DOHH2 (cell line): ENCODE measurements around the gene PRPS1.

Experiments used
- H3F3A ChIP-seq: fragments of 200-600 bp; sonication (generic), shearing (Covaris generic); 2 replicates; pipeline ENCODE4 v1.6.0; 2016; ENCODE audit warnings: antibody characterized with exemption, mild to moderate bottlenecking; ENCODE audit not compliant: control insufficient read depth, insufficient read depth
- H3K27ac ChIP-seq: fragments of 200-600 bp; sonication (generic); 2 replicates; pipeline ENCODE4 v1.5.1; 2014; ENCODE audit warnings: low read depth, mild to moderate bottlenecking, low read length, moderate library complexity
- H3K27me3 ChIP-seq: fragments of 200-600 bp; sonication (generic); 2 replicates; pipeline ENCODE4 v1.6.1; 2014; ENCODE audit warnings: mild to moderate bottlenecking, low read length, mixed read lengths; ENCODE audit not compliant: control insufficient read depth
- H3K36me3 ChIP-seq: fragments of 200-600 bp; sonication (generic); 2 replicates; pipeline ENCODE4 v1.6.1; 2014; ENCODE audit warnings: mild to moderate bottlenecking, low read length, moderate library complexity, mixed read lengths; ENCODE audit not compliant: control insufficient read depth
- H3K4me1 ChIP-seq: fragments of 200-600 bp; sonication (generic); 2 replicates; pipeline ENCODE4 v1.6.1; 2014; ENCODE audit warnings: mild to moderate bottlenecking, low read length, mixed read lengths; ENCODE audit not compliant: control insufficient read depth
- H3K4me2 ChIP-seq: fragments of 200-600 bp; sonication (generic); 2 replicates; pipeline ENCODE4 v1.6.0; 2014; ENCODE audit warnings: mild to moderate bottlenecking, low read length, moderate library complexity
- H3K4me3 ChIP-seq: fragments of 200-600 bp; sonication (generic); 2 replicates; pipeline ENCODE4 v1.5.1; 2014; ENCODE audit warnings: mild to moderate bottlenecking, low read length, mixed read lengths
- H3K79me2 ChIP-seq: fragments of 200-600 bp; sonication (generic); 2 replicates; pipeline ENCODE4 v1.6.1; 2014; ENCODE audit warnings: mild to moderate bottlenecking, low read length, mixed read lengths; ENCODE audit not compliant: control insufficient read depth
- H3K9me2 ChIP-seq: fragments of 200-600 bp; sonication (generic); replicated peaks from 2 replicates; pipeline ENCODE4 v1.6.1; 2014; ENCODE audit warnings: mild to moderate bottlenecking, low read length, mixed read lengths; ENCODE audit not compliant: control insufficient read depth
- H3K9me3 ChIP-seq: fragments of 200-600 bp; sonication (generic); 2 replicates; pipeline ENCODE4 v1.6.1; 2014; ENCODE audit warnings: antibody characterized with exemption, low read length, mixed read lengths; ENCODE audit not compliant: control insufficient read depth, insufficient read depth
- H4K20me1 ChIP-seq: fragments of 200-600 bp; sonication (generic); 2 replicates; pipeline ENCODE4 v1.6.0; 2014; ENCODE audit warnings: low read depth, mild to moderate bottlenecking, antibody characterized with exemption, low read length, moderate library complexity; ENCODE audit not compliant: control insufficient read depth, insufficient read depth
- EZH2phosphoT487 ChIP-seq: fragments of 200-600 bp; sonication (generic); IDR thresholded peaks from 2 replicates; pipeline ENCODE4 v1.6.1; 2017; ENCODE audit warnings: borderline replicate concordance, mild to moderate bottlenecking, antibody characterized with exemption, low read length, moderate library complexity, mixed read lengths
- TF ChIP-seq, protein P1 (sequence below): fragments of 200-600 bp; sonication (generic); IDR thresholded peaks from one replicate; pipeline ENCODE4 v1.5.1; 2014; ENCODE audit warnings: antibody characterized with exemption, mild to moderate bottlenecking, low read depth, low read length; ENCODE audit not compliant: poor library complexity, severe bottlenecking

The PRPS1 gene

DNA sequence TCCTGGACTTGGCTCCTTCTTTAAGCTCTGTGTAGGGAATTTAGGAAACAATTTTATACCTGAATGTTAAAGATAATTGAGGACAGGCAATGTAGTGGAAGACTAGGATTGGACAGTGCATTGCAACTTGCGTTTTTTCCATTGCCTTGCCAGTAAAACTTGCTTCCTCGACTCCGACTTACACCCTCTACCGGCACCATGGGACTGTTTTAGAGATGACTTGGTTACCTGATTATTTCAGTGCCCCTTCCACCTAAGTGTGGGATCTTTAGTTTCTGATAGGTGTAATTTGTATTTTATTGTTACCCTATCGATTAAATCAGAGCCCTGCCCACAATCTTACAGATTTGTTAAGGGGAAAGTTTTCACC, 1.2 kb downstream of the PRPS1 start:
- Histone ChIP-seq H4K20me1 (peaks cover 18% of the 10 kb centered on the region; the same call in 1 of the 2 replicates), H3K27me3 (no peaks in the 10 kb centered on the region), H3K79me2 (peaks cover 60% of the 10 kb centered on the region), H3K4me2 (peak overlapping the region; percentile 77), H3K27ac (no peak overlapping the region), H3K9me2 (no peaks in the 10 kb centered on the region), H3K4me1 (peaks cover 32% of the 10 kb centered on the region), H3F3A (no peaks in the 10 kb centered on the region), H3K9me3 (no peaks in the 10 kb centered on the region), H3K4me3 (peak overlapping the region; percentile 95), H3K36me3 (peaks cover 10% of the 10 kb centered on the region)
- no peak for TF ChIP-seq EZH2phosphoT487
- TF ChIP-seq, protein P1, sequence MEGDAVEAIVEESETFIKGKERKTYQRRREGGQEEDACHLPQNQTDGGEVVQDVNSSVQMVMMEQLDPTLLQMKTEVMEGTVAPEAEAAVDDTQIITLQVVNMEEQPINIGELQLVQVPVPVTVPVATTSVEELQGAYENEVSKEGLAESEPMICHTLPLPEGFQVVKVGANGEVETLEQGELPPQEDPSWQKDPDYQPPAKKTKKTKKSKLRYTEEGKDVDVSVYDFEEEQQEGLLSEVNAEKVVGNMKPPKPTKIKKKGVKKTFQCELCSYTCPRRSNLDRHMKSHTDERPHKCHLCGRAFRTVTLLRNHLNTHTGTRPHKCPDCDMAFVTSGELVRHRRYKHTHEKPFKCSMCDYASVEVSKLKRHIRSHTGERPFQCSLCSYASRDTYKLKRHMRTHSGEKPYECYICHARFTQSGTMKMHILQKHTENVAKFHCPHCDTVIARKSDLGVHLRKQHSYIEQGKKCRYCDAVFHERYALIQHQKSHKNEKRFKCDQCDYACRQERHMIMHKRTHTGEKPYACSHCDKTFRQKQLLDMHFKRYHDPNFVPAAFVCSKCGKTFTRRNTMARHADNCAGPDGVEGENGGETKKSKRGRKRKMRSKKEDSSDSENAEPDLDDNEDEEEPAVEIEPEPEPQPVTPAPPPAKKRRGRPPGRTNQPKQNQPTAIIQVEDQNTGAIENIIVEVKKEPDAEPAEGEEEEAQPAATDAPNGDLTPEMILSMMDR = no peak

DNA sequence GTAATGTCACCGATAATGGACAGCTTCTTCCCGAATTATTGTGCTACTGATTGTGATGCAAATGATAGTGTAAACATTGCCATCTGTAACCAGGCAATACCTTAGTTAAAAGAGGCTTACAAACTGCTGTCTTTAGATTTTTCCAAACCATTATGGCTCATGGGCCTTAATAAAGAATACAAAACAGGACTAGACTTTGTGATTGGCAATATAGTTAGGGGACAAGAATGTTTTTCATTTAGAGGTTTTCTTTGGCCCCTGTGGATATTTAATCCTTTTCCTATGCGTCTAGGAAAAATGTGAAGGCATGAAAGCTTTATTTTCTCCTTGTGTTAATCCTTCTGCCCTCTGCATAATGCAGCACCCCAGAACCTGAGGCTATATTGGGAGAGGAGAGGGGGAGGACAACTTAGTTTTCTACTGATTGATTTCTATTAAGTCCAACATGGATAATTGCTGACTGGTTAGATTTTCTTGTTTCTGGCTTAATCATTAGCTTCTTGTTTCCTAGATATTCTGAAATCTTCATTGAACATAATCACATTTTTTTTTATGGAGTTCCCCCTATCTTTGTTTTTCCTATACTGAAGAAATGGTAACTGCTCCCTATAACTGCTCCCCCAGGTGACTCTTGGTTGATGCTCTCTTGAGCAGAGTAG, 1.9 kb downstream of the PRPS1 start:
- Histone ChIP-seq H3K4me2 (peak overlapping the region; percentile 77), H3K4me3 (peak overlapping the region; percentile 95), H3K79me2 (peaks cover 66% of the 10 kb centered on the region)

DNA sequence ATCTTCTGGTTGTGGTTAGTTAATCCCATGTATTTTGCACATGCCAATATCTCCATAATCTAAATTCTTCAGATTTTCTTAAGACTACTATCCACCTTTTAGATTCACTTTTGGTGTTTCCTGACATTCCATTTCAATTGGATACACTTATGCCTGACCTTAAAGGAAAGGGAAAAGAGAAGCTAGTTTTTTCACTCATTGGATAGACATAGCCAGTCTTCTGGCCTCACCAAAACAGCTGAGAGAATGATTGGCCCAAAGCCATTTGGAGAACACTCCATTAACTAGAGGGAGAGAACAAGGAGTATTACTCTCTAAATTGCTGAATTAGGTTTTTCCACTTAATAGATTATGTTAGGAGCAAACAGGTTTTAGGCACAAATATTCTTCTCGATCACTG, 4.0 kb downstream of the PRPS1 start:
- H3K4me3 ChIP-seq = no peak overlapping the region
- H4K20me1 ChIP-seq = peaks cover 18% of the 10 kb centered on the region; the same call in 1 of the 2 replicates
- no peaks in the 10 kb centered on the region for H3K9me3 ChIP-seq
- no peaks in the 10 kb centered on the region for H3F3A ChIP-seq
- H3K27me3 ChIP-seq = no peaks in the 10 kb centered on the region
- H3K79me2 ChIP-seq = peaks cover 88% of the 10 kb centered on the region
- H3K27ac ChIP-seq = no peak overlapping the region
- peaks cover 24% of the 10 kb centered on the region for H3K4me1 ChIP-seq
- peaks cover 10% of the 10 kb centered on the region for H3K36me3 ChIP-seq
- TF ChIP-seq, protein P1 = no peak
- TF ChIP-seq EZH2phosphoT487 = no peak
- no peak overlapping the region for H3K4me2 ChIP-seq
- no peaks in the 10 kb centered on the region for H3K9me2 ChIP-seq

More for the DNA sequence above, 1.9 kb downstream of the PRPS1 start:
- Histone ChIP-seq H3K27ac (no peak overlapping the region), H3K36me3 (peaks cover 10% of the 10 kb centered on the region), H3K9me2 (no peaks in the 10 kb centered on the region), H4K20me1 (peaks cover 18% of the 10 kb centered on the region; the same call in 1 of the 2 replicates), H3K9me3 (no peaks in the 10 kb centered on the region), H3K4me1 (peaks cover 32% of the 10 kb centered on the region), H3K27me3 (no peaks in the 10 kb centered on the region), H3F3A (no peaks in the 10 kb centered on the region)
- no peak for TF ChIP-seq EZH2phosphoT487
- TF ChIP-seq, protein P1 = no peak
